Measurements from ENCODE around the gene SPRY2. TPM values are rescaled to one million over a fixed set of nuclear protein-coding genes. Genes with fewer than 3 reads are reported as not detected.

The SPRY2 gene, protein sequence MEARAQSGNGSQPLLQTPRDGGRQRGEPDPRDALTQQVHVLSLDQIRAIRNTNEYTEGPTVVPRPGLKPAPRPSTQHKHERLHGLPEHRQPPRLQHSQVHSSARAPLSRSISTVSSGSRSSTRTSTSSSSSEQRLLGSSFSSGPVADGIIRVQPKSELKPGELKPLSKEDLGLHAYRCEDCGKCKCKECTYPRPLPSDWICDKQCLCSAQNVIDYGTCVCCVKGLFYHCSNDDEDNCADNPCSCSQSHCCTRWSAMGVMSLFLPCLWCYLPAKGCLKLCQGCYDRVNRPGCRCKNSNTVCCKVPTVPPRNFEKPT
- total RNA-seq (26.2 and 27.9 TPM in 2 replicates), polyA plus RNA-seq (52.3 and 65.0 TPM in 2 replicates), polyA minus RNA-seq (61.5 and 68.5 TPM in 2 replicates), Bru-seq, nascent RNA (percentile 97 among the genes with signal in this experiment), BruChase-seq, experiment 1, labeled RNA remaining after a 6-hour chase (percentile 73 among the genes with signal in this experiment), BruChase-seq, experiment 2, labeled RNA remaining after a 2-hour chase (percentile 87 among the genes with signal in this experiment)
- polyA plus RNA-seq (2011; cell fraction: cytosol; rRNA removed), result 49.4 and 58.1 TPM in 2 replicates
- 48.5 and 49.4 TPM in 2 replicates for polyA plus RNA-seq (2011; cell fraction: nucleus; rRNA removed)
- 20.2 and 27.1 TPM in 2 replicates for polyA plus RNA-seq (2012)
- polyA minus RNA-seq (2011; cell fraction: cytosol; rRNA and poly(A)+ RNA removed), result 2.9 TPM
- polyA minus RNA-seq (2011; cell fraction: nucleus; rRNA and poly(A)+ RNA removed), result 34.4 and 35.8 TPM in 2 replicates
- long read RNA-seq, transcript SPRY2-202 (2 exons, 2,111 nt), result major isoform, 46 of 55 reads
- long read RNA-seq, partial matches to known transcripts, result 0 of 55 reads
- long read RNA-seq, other reads (novel, unspliced or antisense), result 9 of 55 reads

DNA sequence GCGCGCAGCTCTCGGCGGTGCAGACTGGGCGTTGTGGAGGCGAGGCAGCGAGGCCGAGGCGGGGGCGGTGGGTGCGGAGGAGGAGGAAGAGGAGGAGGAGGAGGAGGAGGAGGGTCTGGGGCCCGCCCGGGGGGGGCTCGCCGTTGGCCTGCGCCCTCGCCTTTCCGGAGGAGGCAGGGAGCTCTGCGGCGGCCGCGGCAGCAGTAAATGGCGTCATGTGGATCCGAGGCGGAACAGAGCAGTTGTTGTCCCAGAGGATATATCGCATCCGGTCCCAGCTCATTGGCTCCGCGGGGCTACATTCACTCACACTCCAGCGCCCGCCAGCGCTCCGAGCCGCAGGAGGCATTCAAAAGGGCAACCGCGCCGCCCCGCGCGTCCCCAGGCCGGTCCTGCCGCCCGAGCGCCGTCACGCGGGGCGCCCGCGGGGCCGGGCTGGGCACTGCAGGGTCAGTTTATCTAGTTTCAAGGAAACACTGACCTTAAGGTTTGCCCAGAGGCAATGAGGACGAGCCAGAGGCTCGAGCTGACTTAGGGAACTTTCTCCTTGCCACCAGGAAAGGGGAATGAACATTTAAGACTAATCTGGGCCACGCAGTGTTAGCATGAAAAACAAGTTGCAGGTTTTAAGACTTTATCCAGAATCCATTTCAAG lies at the start of gene SPRY2:
Gene SPRY2, minus strand, starts transcription at position 26 of the 655 bp plus-strand sequence. CDS start 3,421 bp downstream, outside the sequence.
- Histone ChIP-seq H3K9ac (replicated peaks; ENCODE audit: extremely low read depth, insufficient read depth, low read length) (peak within 1 kb of the TSS; percentile 100), H2AFZ (ENCODE audit: low read depth, low read length) (peak within 1 kb of the TSS; percentile 10), H3K79me2 (ENCODE audit: control insufficient read depth, insufficient read depth, low read length) (peaks cover 46% of the 10 kb centered on the region), H3K4me3 (replicated peaks in 1 of 3; ENCODE audit: insufficient read depth in 1 of 3, low read depth in 1 of 3, low read length in 3 of 3) (peak within 1 kb of the TSS; percentile 75 to 98 (median 98)), H3K27me3 (ENCODE audit: control insufficient read depth in 2 of 2, insufficient read depth in 2 of 2, low read length in 2 of 2) (no peaks in the 10 kb centered on the region), H3K4me2 (ENCODE audit: insufficient read depth, low read length) (peak within 1 kb of the TSS; percentile 99), H4K20me1 (replicated peaks; ENCODE audit: control insufficient read depth, extremely low read depth, insufficient read depth, low read length) (no peaks in the 10 kb centered on the region), H3K9me1 (replicated peaks; ENCODE audit: control insufficient read depth, extremely low read depth, insufficient read depth, low read length) (no peaks in the 10 kb centered on the region), H3K4me1 (ENCODE audit: control insufficient read depth, extremely low read depth, insufficient read depth, low read length) (peaks cover 32% of the 10 kb centered on the region), H3K36me3 (ENCODE audit: control insufficient read depth in 2 of 2, extremely low read depth in 1 of 2, insufficient read depth in 2 of 2, low read length in 2 of 2) (peaks cover 6 to 9% of the 10 kb centered on the region in 2 experiments), H3K9me3 (replicated peaks; ENCODE audit: control insufficient read depth, insufficient read depth, low read length) (no peaks in the 10 kb centered on the region), H3K27ac (ENCODE audit: insufficient read depth, low read depth, low read length) (peak within 1 kb of the TSS; percentile 97)
- BruUV-seq (replicated peaks), result no TSS peak
- FAIRE-seq (peak; percentile 94), DNase-seq (ENCODE audit: low read depth, low spot score) (peak; percentile 97)
- dilution Hi-C loops (cut with MboI; ENCODE audit: extremely low pct_ligation_motif_present, low sequenced_read_pairs), result loop anchor here (25.0 kb wide), 1 partner anchor 304 kb away; no protein-coding TSS in a partner anchor
- POLR2A ChIA-PET, result interaction anchor here (0.7 to 1.5 kb wide), 12 partner anchors 19 to 617 kb away, joined by 3 to 27 read pairs (median 4); no protein-coding TSS in a partner anchor
- TF ChIP-seq, protein P1, sequence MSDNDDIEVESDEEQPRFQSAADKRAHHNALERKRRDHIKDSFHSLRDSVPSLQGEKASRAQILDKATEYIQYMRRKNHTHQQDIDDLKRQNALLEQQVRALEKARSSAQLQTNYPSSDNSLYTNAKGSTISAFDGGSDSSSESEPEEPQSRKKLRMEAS (IDR thresholded peaks at IDR 0.05; ENCODE audit: insufficient read depth, insufficient read length), result peak; percentile 1
- TF ChIP-seq FOS (IDR thresholded peaks at IDR 0.05; ENCODE audit: borderline replicate concordance, insufficient read depth, low read length) (peak; percentile 60), POLR2AphosphoS5 (IDR thresholded peaks at IDR 0.05; ENCODE audit: insufficient read depth, low read depth, low read length) (peak; percentile 96), GATA2 (IDR thresholded peaks at IDR 0.05; ENCODE audit: insufficient read depth, insufficient read length, low read depth, low read length) (peak; percentile 47), EZH2 (IDR thresholded peaks at IDR 0.05; ENCODE audit: borderline replicate concordance, low read depth, low read length, severe bottlenecking) (no peak), POLR2A (IDR thresholded peaks at IDR 0.05; ENCODE audit: low read depth, low read length) (peak; percentile 72), JUN (IDR thresholded peaks at IDR 0.05; ENCODE audit: borderline replicate concordance, insufficient read depth, insufficient read length, low read depth) (no peak), MYC (IDR thresholded peaks at IDR 0.05; ENCODE audit: low read depth, low read length) (peak; percentile 28)
- TF ChIP-seq, protein P2, sequence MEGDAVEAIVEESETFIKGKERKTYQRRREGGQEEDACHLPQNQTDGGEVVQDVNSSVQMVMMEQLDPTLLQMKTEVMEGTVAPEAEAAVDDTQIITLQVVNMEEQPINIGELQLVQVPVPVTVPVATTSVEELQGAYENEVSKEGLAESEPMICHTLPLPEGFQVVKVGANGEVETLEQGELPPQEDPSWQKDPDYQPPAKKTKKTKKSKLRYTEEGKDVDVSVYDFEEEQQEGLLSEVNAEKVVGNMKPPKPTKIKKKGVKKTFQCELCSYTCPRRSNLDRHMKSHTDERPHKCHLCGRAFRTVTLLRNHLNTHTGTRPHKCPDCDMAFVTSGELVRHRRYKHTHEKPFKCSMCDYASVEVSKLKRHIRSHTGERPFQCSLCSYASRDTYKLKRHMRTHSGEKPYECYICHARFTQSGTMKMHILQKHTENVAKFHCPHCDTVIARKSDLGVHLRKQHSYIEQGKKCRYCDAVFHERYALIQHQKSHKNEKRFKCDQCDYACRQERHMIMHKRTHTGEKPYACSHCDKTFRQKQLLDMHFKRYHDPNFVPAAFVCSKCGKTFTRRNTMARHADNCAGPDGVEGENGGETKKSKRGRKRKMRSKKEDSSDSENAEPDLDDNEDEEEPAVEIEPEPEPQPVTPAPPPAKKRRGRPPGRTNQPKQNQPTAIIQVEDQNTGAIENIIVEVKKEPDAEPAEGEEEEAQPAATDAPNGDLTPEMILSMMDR (IDR thresholded peaks at IDR 0.05; ENCODE audit: extremely low read depth in 1 of 2, insufficient read depth in 1 of 2, low read depth in 1 of 2, low read length in 2 of 2), result peak in 1 of 2 donors; percentile 6
- CTCF ChIA-PET, result interaction anchor here (0.6 to 4.9 kb wide), 32 partner anchors 12 to 917 kb away, joined by 3 to 120 read pairs (median 5); no protein-coding TSS in a partner anchor
- intact Hi-C loops (cut with micrococcal nuclease), result loop anchor here (1.0 to 5.0 kb wide), 15 partner anchors 19 to 794 kb away; no protein-coding TSS in a partner anchor
